ENCODE results near the gene BLM.
"Not testable (repeated sequence)": the region's sequence is repeated elsewhere in the genome, so short reads cannot be mapped to it uniquely, and the experiment has no call there.

Gene BLM

DNA sequence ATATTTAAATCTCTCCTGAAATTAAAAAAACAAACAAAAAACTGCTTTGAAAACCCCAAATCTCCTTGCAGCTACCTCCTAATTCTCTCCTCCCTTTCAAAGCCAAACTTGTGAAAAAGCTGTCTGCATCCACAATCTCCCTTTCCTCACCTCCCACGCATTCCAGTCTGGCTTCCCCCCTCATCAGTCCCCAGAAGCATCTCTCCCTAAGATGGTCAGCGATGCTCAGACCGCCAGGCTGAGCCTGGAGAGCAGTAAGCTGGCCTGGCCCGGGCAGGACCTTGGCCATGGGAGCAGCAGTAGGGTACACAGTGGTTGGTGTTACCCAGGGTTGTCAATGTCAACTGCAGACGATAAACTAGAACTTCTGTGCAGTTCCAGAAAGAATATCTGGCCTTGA, 32.9 kb upstream of the BLM start:
- Mint-ChIP-seq H3K4me3 (no peak overlapping the region), H3K27ac (no peak overlapping the region), H3K36me3 (ENCODE audit: low read depth) (peaks cover 3% of the 10 kb centered on the region), H3K4me1 (ENCODE audit: low read depth) (peaks cover 41% of the 10 kb centered on the region), H3K9me3 (peaks cover under 1% of the 10 kb centered on the region), H3K27me3 (ENCODE audit: low read depth) (no peaks in the 10 kb centered on the region)

DNA sequence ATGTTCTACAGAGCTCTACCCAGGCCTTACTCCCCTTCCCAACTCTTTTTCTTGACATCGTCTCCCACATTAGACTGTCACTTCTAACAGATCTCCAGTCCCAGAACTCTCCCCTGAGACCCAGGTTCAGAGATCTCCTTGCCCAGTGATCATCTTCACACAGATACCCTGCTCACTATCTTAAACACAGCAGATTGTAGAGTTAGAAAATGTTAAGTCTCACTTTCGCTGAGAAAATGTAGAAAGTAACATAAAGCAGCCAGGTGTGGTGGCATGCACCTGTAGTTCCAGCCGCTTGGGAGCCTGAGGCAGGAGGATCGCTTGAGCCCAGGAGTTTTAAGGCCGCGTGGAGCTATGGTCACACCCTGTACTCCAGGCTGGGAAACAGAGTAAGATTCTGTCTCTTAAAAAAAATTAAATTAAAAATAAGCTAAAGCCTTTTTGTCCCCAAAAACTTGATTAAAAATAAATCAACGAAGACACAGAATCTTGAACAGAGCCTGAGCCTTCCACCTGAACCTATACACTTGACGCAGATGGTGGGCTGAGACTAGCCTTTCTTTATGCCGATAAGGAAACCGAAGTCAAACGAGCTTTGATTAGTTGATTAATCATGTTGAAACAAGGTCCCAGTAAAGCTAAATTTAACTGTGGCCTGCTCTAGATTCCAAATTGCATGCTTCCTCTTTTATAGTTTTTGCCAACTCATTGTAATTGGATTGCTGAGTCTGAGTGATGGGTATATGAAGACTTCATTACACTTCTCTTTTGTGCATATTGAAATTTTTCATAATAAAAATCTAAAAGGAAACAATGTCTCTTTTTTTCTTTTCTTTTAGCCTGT, 31.3 kb upstream of the BLM start:
- peaks cover 3% of the 10 kb centered on the region for H3K9me3 Mint-ChIP-seq
- peak overlapping the region; percentile 2 for H3K4me3 Mint-ChIP-seq
- peaks cover 37% of the 10 kb centered on the region for H3K4me1 Mint-ChIP-seq (ENCODE audit: low read depth)
- peak overlapping the region; percentile 89 for H3K27ac Mint-ChIP-seq
- H3K27me3 Mint-ChIP-seq (ENCODE audit: low read depth) = no peaks in the 10 kb centered on the region
- H3K36me3 Mint-ChIP-seq (ENCODE audit: low read depth) = peaks cover 7% of the 10 kb centered on the region

DNA sequence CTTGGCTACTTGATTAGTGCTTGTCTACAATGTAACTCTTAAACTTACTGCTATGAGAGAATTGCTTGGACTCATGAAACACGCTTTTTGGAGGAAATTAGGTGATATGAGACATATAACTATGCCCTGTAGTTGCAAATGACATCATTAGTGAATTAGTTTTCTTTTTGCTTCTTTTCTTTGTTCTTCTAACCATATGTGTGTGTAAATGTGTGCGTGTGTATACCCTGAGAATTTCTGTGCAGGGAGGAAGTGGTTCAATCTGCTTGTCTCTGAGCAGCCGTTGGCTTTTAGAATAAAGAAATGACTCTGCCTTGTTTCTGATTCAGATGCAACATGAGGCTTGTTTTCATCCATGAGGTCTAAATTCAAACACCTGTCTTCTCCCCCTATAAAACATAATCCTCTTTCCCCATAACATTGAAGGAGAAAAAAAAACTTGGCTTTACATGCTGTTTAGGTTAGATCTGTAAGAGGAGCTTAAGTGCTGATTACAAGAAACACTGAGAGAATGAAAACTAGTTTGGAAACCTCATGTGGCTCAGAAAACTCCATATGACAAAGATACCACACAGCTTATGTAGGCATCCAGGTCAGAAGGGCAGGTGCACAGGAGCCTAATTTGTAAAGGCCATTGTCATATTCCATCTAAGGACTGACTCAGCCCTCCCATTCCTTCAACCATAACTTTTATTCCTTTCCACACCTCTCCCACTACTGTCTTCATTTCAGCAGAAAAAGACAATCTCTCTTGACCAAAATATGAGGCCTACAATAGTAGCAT, 30.5 kb upstream of the BLM start:
- Mint-ChIP-seq H3K4me1 (ENCODE audit: low read depth) (peaks cover 43% of the 10 kb centered on the region), H3K4me3 (peak overlapping the region; percentile 2)

GRCh38 chr15:90689326-90689961, 27.7 kb upstream of the BLM start:
- not testable (repeated sequence) for H3K27me3 Mint-ChIP-seq (ENCODE audit: low read depth); H3K36me3 Mint-ChIP-seq (ENCODE audit: low read depth); H3K4me3 Mint-ChIP-seq; H3K27ac Mint-ChIP-seq; H3K9me3 Mint-ChIP-seq
- H3K4me1 Mint-ChIP-seq (ENCODE audit: low read depth) = peaks cover 50% of the 10 kb centered on the region

More for the DNA sequence above, 30.5 kb upstream of the BLM start:
- Mint-ChIP-seq H3K36me3 (ENCODE audit: low read depth) (peaks cover 7% of the 10 kb centered on the region), H3K9me3 (peaks cover 3% of the 10 kb centered on the region), H3K27ac (peak overlapping the region; percentile 89), H3K27me3 (ENCODE audit: low read depth) (no peaks in the 10 kb centered on the region)

- no peaks in the 10 kb centered on the region for H3K27me3 Mint-ChIP-seq (ENCODE audit: low read depth)
- no peak overlapping the region for H3K27ac Mint-ChIP-seq
- H3K36me3 Mint-ChIP-seq (ENCODE audit: low read depth) = peaks cover 6% of the 10 kb centered on the region
- H3K4me1 Mint-ChIP-seq (ENCODE audit: low read depth) = peaks cover 48% of the 10 kb centered on the region
- peaks cover 3% of the 10 kb centered on the region for H3K9me3 Mint-ChIP-seq
- no peak overlapping the region for H3K4me3 Mint-ChIP-seq
Measured at GRCh38 chr15:90690585-90690984, 26.6 kb upstream of the BLM start.

DNA sequence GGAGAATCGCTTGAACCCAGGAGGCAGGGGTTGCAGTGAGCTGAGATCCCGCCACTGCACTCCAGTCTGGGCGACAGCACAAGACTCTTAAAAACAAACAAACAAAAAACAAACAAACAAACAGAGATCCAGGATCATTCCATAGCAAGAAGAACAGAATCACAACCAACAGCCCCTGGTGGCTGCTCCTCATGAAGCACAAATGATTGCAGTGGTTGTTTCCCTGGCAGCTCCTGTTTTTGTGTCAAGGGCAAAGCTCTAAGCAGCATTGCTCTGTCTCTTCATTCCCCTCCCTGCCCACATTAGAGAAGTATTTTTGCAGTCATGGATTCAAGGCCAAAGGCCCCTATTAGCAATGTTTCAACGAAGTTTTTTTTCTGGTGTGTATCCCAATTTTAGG, 25.8 kb upstream of the BLM start:
- peaks cover 6% of the 10 kb centered on the region for H3K36me3 Mint-ChIP-seq (ENCODE audit: low read depth)
- H3K4me3 Mint-ChIP-seq = no peak overlapping the region
- no peaks in the 10 kb centered on the region for H3K27me3 Mint-ChIP-seq (ENCODE audit: low read depth)
- peaks cover 3% of the 10 kb centered on the region for H3K9me3 Mint-ChIP-seq
- H3K27ac Mint-ChIP-seq = no peak overlapping the region
- peaks cover 44% of the 10 kb centered on the region for H3K4me1 Mint-ChIP-seq (ENCODE audit: low read depth)

DNA sequence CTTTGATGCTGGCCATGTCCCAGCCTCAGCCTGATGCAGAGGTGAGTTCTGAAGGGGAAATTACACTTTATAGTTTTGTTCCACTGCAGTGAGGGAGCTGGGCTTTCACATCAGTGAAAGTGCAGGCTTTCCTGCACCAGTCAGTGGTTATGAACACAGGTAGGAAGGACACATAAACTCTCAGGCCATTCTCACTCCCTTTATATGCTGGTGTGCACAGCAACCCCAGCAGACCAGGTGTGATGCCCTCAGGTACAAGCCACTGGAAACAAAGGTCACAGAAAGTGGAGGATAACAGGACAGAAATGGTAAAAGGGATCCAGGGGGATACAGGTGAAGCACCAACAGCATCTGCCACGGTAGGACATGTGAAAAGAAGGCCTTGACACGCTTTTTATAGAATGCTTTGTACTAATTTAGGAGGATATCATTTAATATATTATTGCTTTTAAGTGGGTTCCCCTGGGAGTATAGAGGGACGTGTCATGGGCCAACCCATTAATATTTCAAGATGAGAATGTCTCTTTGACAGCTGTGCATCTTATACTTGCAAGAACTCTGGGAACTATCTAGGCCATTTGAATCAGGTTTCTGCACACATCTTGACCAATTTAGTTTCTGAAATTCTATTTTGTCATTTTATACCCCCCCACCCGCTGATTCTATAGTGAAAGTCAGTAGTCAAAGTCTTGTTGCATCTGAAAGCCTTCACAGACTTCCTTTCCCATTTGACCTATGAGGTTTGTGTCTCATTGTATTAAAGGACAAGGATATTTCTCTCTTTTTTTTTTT, 25.0 kb upstream of the BLM start:
- Mint-ChIP-seq H3K36me3 (ENCODE audit: low read depth) (peaks cover 6% of the 10 kb centered on the region), H3K9me3 (peaks cover 3% of the 10 kb centered on the region), H3K4me3 (no peak overlapping the region), H3K27me3 (ENCODE audit: low read depth) (no peaks in the 10 kb centered on the region), H3K27ac (no peak overlapping the region), H3K4me1 (ENCODE audit: low read depth) (peaks cover 42% of the 10 kb centered on the region)

DNA sequence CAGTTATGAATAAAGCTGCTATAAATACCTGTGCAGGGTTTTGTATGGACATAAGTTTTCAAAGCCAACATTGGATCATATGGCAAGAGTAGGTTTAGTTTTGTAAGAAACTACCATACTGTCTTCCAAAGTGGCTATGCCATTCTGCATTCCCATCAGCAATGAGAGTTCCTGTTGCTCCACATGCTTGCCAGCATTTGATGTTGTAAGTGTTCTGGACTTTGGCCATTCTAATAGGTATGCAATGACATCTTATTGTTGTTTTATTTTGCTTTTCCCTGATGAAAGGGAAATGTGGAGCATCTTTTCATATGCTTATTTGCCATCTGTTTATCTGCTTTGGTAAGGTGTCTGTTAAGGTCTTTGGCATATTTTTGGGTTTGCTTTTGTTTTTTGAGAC, 22.2 kb upstream of the BLM start:
- no peak overlapping the region for H3K4me3 Mint-ChIP-seq
- H3K36me3 Mint-ChIP-seq (ENCODE audit: low read depth) = peaks cover 2% of the 10 kb centered on the region
- H3K27me3 Mint-ChIP-seq (ENCODE audit: low read depth) = no peaks in the 10 kb centered on the region
- peaks cover 45% of the 10 kb centered on the region for H3K4me1 Mint-ChIP-seq (ENCODE audit: low read depth)
- H3K27ac Mint-ChIP-seq = no peak overlapping the region
- H3K9me3 Mint-ChIP-seq = no peaks in the 10 kb centered on the region

- peaks cover 4% of the 10 kb centered on the region for H3K36me3 Mint-ChIP-seq (ENCODE audit: low read depth)
- peaks cover 4% of the 10 kb centered on the region for H3K9me3 Mint-ChIP-seq
- peaks cover 37% of the 10 kb centered on the region for H3K4me1 Mint-ChIP-seq (ENCODE audit: low read depth)
- H3K4me3 Mint-ChIP-seq = peak overlapping the region; percentile 38
- peak overlapping the region; percentile 86 for H3K27ac Mint-ChIP-seq
- no peaks in the 10 kb centered on the region for H3K27me3 Mint-ChIP-seq (ENCODE audit: low read depth)
Measured at GRCh38 chr15:90697175-90697574, 20.0 kb upstream of the BLM start.

GRCh38 chr15:90698629-90699028, 18.5 kb upstream of the BLM start:
- H3K4me1 Mint-ChIP-seq (ENCODE audit: low read depth) = peaks cover 35% of the 10 kb centered on the region
- H3K4me3 Mint-ChIP-seq = no peak overlapping the region
- no peaks in the 10 kb centered on the region for H3K27me3 Mint-ChIP-seq (ENCODE audit: low read depth)
- peaks cover 14% of the 10 kb centered on the region for H3K36me3 Mint-ChIP-seq (ENCODE audit: low read depth)
- no peak overlapping the region for H3K27ac Mint-ChIP-seq
- H3K9me3 Mint-ChIP-seq = peaks cover 17% of the 10 kb centered on the region

- H3K4me1 Mint-ChIP-seq (ENCODE audit: low read depth) = peaks cover 27% of the 10 kb centered on the region
- H3K4me3 Mint-ChIP-seq = no peak overlapping the region
- H3K9me3 Mint-ChIP-seq = peaks cover 18% of the 10 kb centered on the region
- H3K27ac Mint-ChIP-seq = no peak overlapping the region
- H3K27me3 Mint-ChIP-seq (ENCODE audit: low read depth) = no peaks in the 10 kb centered on the region
- peaks cover 15% of the 10 kb centered on the region for H3K36me3 Mint-ChIP-seq (ENCODE audit: low read depth)
Measured at GRCh38 chr15:90701048-90701447, 16.1 kb upstream of the BLM start.

DNA sequence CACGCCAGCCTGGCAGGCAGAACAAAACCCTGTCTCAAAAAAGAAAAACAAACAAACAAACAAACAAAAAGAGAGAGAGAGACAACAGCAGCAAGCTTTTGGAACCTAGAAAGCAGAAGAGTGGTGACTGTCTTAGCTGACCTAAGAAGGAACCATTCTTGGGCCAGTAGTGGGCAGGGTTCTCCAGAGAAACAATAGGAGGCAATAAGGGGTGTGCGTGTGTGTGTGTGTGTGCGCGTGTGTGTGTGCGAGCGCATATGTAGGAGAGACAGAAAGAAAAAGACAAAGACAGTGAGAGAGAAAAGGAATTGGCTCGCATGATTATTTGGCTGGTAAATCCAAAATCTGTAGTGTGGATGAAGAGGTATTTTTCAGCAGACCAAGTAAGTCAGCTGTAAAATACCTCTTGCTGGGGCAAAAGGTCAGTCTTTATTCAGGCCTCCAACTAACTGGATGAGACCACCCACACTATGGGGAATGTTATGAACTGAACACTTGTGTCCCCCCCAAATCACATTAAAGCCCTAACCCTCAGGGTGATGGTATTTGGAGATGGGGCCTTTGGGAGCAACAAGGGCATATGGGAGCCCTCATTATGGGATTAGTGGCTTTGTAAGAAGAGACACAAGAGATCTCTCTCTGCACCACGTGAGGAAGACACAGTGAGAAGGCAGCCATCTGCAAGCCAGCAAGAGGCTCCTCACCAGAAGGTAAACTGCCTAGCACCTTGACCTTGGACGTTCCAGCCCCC, 15.1 kb upstream of the BLM start:
- Mint-ChIP-seq H3K4me3 (no peak overlapping the region), H3K4me1 (ENCODE audit: low read depth) (peaks cover 22% of the 10 kb centered on the region), H3K27ac (no peak overlapping the region), H3K36me3 (ENCODE audit: low read depth) (peaks cover 15% of the 10 kb centered on the region), H3K27me3 (ENCODE audit: low read depth) (no peaks in the 10 kb centered on the region), H3K9me3 (peaks cover 18% of the 10 kb centered on the region)

DNA sequence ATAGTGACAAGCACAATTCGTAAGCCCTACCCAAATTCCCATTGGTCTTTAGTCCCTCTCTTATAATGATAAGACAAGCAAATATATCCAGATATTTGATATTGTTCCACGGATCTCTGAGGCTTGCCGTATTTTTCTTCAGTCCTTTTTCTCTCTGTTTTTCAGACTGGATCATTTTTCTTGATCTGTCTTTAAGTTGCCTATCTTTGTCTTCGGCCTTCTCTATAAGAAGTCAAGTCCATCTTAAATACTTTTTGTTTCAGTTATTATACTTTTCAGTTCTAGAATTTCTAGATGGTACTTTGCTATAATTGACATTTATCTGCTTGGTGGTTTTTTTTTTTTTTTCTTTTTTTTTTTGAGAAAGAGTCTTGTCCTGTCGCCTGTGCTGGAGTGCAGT, 13.7 kb upstream of the BLM start:
- Mint-ChIP-seq H3K4me1 (ENCODE audit: low read depth) (peaks cover 14% of the 10 kb centered on the region), H3K4me3 (no peak overlapping the region), H3K27ac (no peak overlapping the region), H3K9me3 (peaks cover 18% of the 10 kb centered on the region), H3K27me3 (ENCODE audit: low read depth) (no peaks in the 10 kb centered on the region), H3K36me3 (ENCODE audit: low read depth) (peaks cover 15% of the 10 kb centered on the region)

All from T-helper 1 cell treated with Interleukin-12 subunit alpha and Interleukin-12 subunit beta and Interleukin-4 antibody, amounts not matched to agents 30 μg/mL and 1 μg/mL, for 36 hours (primary cell).